ENCODE data around the gene TREML2.

- TF ChIP-seq POLR2A (IDR thresholded peaks at IDR 0.05; ENCODE audit: low read depth, low read length) (no peak), PAX5 (IDR thresholded peaks at IDR 0.05; ENCODE audit: insufficient read depth, low read length, severe bottlenecking) (no peak), SPI1 (IDR thresholded peaks at IDR 0.05; ENCODE audit: low read depth, low read length) (no peak), TAF1 (IDR thresholded peaks at IDR 0.05; ENCODE audit: low read depth, low read length) (no peak), POLR2AphosphoS5 (IDR thresholded peaks at IDR 0.05; ENCODE audit: low read depth, low read length) (no peak), POU2F2 (IDR thresholded peaks at IDR 0.05; ENCODE audit: low read depth, low read length) (no peak)
Measured at GRCh38 chr6:41150671-41151070, 50.3 kb downstream of the TREML2 start.

All from GM12891 (cell line).